Measurements from ENCODE around the gene C6orf136.

DNA sequence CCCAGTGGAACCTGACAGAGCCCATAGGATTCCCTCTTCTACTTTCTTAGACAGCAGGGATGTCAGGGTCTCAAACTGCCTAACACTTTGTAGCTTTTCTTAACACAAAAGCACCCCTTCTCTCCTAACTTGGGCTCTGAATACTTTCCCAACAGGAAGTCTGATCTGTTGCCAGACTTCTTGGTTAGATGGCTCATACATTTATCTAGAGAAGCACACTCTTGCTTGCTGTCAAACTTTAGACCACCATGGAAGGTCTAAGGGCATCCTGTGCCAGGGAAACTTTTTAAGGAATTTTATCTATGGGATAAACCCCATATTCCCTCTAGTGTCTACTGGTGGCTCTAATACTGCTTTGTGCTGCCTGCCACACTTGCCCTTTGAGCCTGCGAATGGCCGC, 3.3 kb upstream of the C6orf136 start:
- TF ChIP-seq, protein P1, sequence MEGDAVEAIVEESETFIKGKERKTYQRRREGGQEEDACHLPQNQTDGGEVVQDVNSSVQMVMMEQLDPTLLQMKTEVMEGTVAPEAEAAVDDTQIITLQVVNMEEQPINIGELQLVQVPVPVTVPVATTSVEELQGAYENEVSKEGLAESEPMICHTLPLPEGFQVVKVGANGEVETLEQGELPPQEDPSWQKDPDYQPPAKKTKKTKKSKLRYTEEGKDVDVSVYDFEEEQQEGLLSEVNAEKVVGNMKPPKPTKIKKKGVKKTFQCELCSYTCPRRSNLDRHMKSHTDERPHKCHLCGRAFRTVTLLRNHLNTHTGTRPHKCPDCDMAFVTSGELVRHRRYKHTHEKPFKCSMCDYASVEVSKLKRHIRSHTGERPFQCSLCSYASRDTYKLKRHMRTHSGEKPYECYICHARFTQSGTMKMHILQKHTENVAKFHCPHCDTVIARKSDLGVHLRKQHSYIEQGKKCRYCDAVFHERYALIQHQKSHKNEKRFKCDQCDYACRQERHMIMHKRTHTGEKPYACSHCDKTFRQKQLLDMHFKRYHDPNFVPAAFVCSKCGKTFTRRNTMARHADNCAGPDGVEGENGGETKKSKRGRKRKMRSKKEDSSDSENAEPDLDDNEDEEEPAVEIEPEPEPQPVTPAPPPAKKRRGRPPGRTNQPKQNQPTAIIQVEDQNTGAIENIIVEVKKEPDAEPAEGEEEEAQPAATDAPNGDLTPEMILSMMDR (IDR thresholded peaks at IDR 0.05 in 2 of 3, conservative IDR thresholded peaks at IDR 0.05 in 1 of 3; ENCODE audit: control insufficient read depth in 2 of 3, extremely low read depth in 1 of 3, insufficient read depth in 1 of 3, low read depth in 3 of 3, low read length in 3 of 3) = no peak
- no peak for TF ChIP-seq EP300 (IDR thresholded peaks at IDR 0.05; ENCODE audit: borderline replicate concordance in 1 of 2, control insufficient read depth in 1 of 2, low read depth in 2 of 2, low read length in 2 of 2)
- TF ChIP-seq, protein P2, sequence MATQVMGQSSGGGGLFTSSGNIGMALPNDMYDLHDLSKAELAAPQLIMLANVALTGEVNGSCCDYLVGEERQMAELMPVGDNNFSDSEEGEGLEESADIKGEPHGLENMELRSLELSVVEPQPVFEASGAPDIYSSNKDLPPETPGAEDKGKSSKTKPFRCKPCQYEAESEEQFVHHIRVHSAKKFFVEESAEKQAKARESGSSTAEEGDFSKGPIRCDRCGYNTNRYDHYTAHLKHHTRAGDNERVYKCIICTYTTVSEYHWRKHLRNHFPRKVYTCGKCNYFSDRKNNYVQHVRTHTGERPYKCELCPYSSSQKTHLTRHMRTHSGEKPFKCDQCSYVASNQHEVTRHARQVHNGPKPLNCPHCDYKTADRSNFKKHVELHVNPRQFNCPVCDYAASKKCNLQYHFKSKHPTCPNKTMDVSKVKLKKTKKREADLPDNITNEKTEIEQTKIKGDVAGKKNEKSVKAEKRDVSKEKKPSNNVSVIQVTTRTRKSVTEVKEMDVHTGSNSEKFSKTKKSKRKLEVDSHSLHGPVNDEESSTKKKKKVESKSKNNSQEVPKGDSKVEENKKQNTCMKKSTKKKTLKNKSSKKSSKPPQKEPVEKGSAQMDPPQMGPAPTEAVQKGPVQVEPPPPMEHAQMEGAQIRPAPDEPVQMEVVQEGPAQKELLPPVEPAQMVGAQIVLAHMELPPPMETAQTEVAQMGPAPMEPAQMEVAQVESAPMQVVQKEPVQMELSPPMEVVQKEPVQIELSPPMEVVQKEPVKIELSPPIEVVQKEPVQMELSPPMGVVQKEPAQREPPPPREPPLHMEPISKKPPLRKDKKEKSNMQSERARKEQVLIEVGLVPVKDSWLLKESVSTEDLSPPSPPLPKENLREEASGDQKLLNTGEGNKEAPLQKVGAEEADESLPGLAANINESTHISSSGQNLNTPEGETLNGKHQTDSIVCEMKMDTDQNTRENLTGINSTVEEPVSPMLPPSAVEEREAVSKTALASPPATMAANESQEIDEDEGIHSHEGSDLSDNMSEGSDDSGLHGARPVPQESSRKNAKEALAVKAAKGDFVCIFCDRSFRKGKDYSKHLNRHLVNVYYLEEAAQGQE (IDR thresholded peaks at IDR 0.05; ENCODE audit: low read depth, low read length) = no peak
